HCT116 (cell line): ENCODE results near the gene OSBPL1A. TPM values are rescaled to one million over a fixed set of nuclear protein-coding genes. Genes with fewer than 3 reads are reported as not detected.

ENCODE experiments used
- ATAC-seq: fragments of 200-7000 bp; cut with Tn5 transposase; 2 replicates; pipeline ENCODE4 v1.9.1; 2020; ENCODE audit warnings: mild to moderate bottlenecking, moderate library complexity
- BruUV-seq: library from RNA; stranded (reverse); fragments of 400-500 nt; replicated peaks from 2 replicates; lab custom pipeline; 2021; lab: Mats Ljungman, UMichigan
- CTCF ChIA-PET: fragments of 300-600 bp; sonication (Branson Sonifier 250); formaldehyde crosslinking; loops from one replicate; lab custom pipeline; 2021; ENCODE audit warnings: antibody characterized with exemption; lab: Charles Lee
- POLR2A ChIA-PET: fragments of 300-600, 350-600 bp; sonication (Branson Sonifier 250); formaldehyde crosslinking; loops from one replicate; lab custom pipeline; 2021; ENCODE audit warnings: antibody characterized with exemption; lab: Charles Lee
- RAD21 ChIA-PET, 2 experiments: fragments of 300-600 bp; sonication (Branson Sonifier 250); formaldehyde crosslinking; loops; one replicate each; lab custom pipeline; 2023; ENCODE audit warnings: low total read pairs in 2 of 2; ENCODE audit not compliant: uncharacterized antibody in 2 of 2, unreplicated experiment in 2 of 2, low non-redundant PET in 1 of 2; lab: Charles Lee
- DNase-seq: peaks from one replicate; pipeline ENCODE4 v3.0.0-alpha.2; 2010; ENCODE audit warnings: low read depth, low spot score
- H2AFZ ChIP-seq: fragments of 200-600 bp; shearing (Covaris generic), sonication (generic); 2 replicates; pipeline ENCODE4 v1.6.1; 2017; ENCODE audit warnings: low read depth, mixed run types, mixed read lengths, antibody characterized with exemption, low read length; ENCODE audit not compliant: poor library complexity, severe bottlenecking
- H3K27ac ChIP-seq: 2 replicates; pipeline ENCODE4 v1.5.1; 2012; ENCODE audit warnings: low read depth, low read length
- H3K27me3 ChIP-seq: fragments of 200-600 bp; sonication (generic); 2 replicates; pipeline ENCODE4 v1.6.1; 2016; ENCODE audit warnings: mixed run types, low read length, mixed read lengths; ENCODE audit not compliant: insufficient read depth
- H3K36me3 ChIP-seq, 2 experiments: fragments of 200-500 bp in 1 of 2; fragments of 200-600 bp in 1 of 2; sonication (Bioruptor generic) in 1 of 2; sonication (generic) in 1 of 2; 2 replicates each; pipeline versions ENCODE4 v1.5.1 to v1.6.1; 2014 to 2016; ENCODE audit warnings: low read length in 2 of 2, inconsistent platforms in 1 of 2, mixed read lengths in 1 of 2, mixed run types in 1 of 2; ENCODE audit not compliant: insufficient read depth in 2 of 2, control insufficient read depth in 1 of 2
- H3K4me1 ChIP-seq, 2 experiments: fragments of 200-600 bp in 1 of 2; sonication (generic) in 1 of 2; 2 replicates each; pipeline versions ENCODE4 v1.5.1 to v1.6.1; 2012 to 2017; ENCODE audit warnings: low read length in 2 of 2, inconsistent platforms in 1 of 2, mild to moderate bottlenecking in 1 of 2, mixed read lengths in 1 of 2, mixed run types in 1 of 2, moderate library complexity in 1 of 2; ENCODE audit not compliant: insufficient read depth in 2 of 2, control insufficient read depth in 1 of 2
- H3K4me2 ChIP-seq: fragments of 200-600 bp; sonication (generic); 2 replicates; pipeline ENCODE4 v1.6.1; 2017; ENCODE audit warnings: mixed run types, low read length, mixed read lengths
- H3K4me3 ChIP-seq, 2 experiments: fragments of 200-600 bp in 1 of 2; sonication (generic) in 1 of 2; replicated peaks in 1 of 2; 2 replicates each; pipeline ENCODE4 v1.5.1; 2011 to 2016; ENCODE audit warnings: low read length in 2 of 2, control low read depth in 1 of 2, low read depth in 1 of 2, mild to moderate bottlenecking in 1 of 2, mixed read lengths in 1 of 2, mixed run types in 1 of 2
- H3K79me2 ChIP-seq: fragments of 200-600 bp; sonication (generic); 2 replicates; pipeline ENCODE4 v1.6.1; 2017; ENCODE audit warnings: mild to moderate bottlenecking, mixed run types, low read length, moderate library complexity, mixed read lengths; ENCODE audit not compliant: insufficient read depth
- H3K9ac ChIP-seq: fragments of 200-600 bp; sonication (generic); 2 replicates; pipeline ENCODE4 v1.6.1; 2016; ENCODE audit warnings: low read length, mixed read lengths
- H3K9me2 ChIP-seq: fragments of 200-600 bp; sonication (generic), shearing (Covaris generic); 2 replicates; pipeline ENCODE4 v1.6.1; 2017; ENCODE audit warnings: mixed run types, mild to moderate bottlenecking, moderate library complexity; ENCODE audit not compliant: insufficient read depth
- H3K9me3 ChIP-seq, 2 experiments: fragments of 200-500 bp in 1 of 2; fragments of 200-600 bp in 1 of 2; sonication (Bioruptor generic) in 1 of 2; sonication (generic) in 1 of 2; 2 replicates each; pipeline ENCODE4 v1.6.1; 2014 to 2017; ENCODE audit warnings: low read length in 2 of 2, mixed read lengths in 2 of 2, inconsistent platforms in 1 of 2, low read depth in 1 of 2, mild to moderate bottlenecking in 1 of 2, mixed run types in 1 of 2, moderate library complexity in 1 of 2; ENCODE audit not compliant: control insufficient read depth in 1 of 2, insufficient read depth in 1 of 2
- H4K20me1 ChIP-seq: fragments of 200-600 bp; sonication (generic), shearing (Covaris generic); 2 replicates; pipeline ENCODE4 v1.6.1; 2017; ENCODE audit warnings: mixed run types, mild to moderate bottlenecking, moderate library complexity; ENCODE audit not compliant: insufficient read depth
- ATF3 ChIP-seq: IDR thresholded peaks from 2 replicates; pipeline ENCODE4 v1.6.1; 2012
- CBX3 ChIP-seq: IDR thresholded peaks from 2 replicates; pipeline ENCODE4 v1.6.1; 2012; ENCODE audit warnings: low read depth
- CEBPB ChIP-seq: IDR thresholded peaks from 2 replicates; pipeline ENCODE4 v1.6.1; 2012; ENCODE audit warnings: low read depth
- CTCF ChIP-seq, 3 experiments: fragments of 200-600 bp in 1 of 3; sonication (generic) in 1 of 3; IDR thresholded peaks in 2 of 3; conservative IDR thresholded peaks in 1 of 3; 2 replicates each; pipeline ENCODE4 v1.5.1; 2012 to 2017; ENCODE audit warnings: low read depth in 2 of 3, low read length in 2 of 3, antibody characterized with exemption in 1 of 3, borderline replicate concordance in 1 of 3, control low read depth in 1 of 3, mild to moderate bottlenecking in 1 of 3, mixed read lengths in 1 of 3, mixed run types in 1 of 3, moderate library complexity in 1 of 3; ENCODE audit not compliant: insufficient read depth in 1 of 3
- EGR1 ChIP-seq: IDR thresholded peaks from 2 replicates; pipeline ENCODE4 v1.6.1; 2012; ENCODE audit warnings: low read depth
- ELF1 ChIP-seq: IDR thresholded peaks from 2 replicates; pipeline ENCODE4 v1.6.1; 2012; ENCODE audit warnings: low read depth, borderline replicate concordance
- EZH2 ChIP-seq: fragments of 200-600 bp; sonication (generic); IDR thresholded peaks from 2 replicates; pipeline ENCODE4 v1.6.1; 2017; ENCODE audit warnings: antibody characterized with exemption, mixed run types
- EZH2phosphoT487 ChIP-seq: fragments of 200-600 bp; IDR thresholded peaks from 2 replicates; pipeline ENCODE4 v1.6.1; 2018; ENCODE audit warnings: antibody characterized with exemption, borderline replicate concordance
- FOSL1 ChIP-seq: IDR thresholded peaks from 2 replicates; pipeline ENCODE4 v1.6.1; 2012; ENCODE audit warnings: low read depth
- JUND ChIP-seq: IDR thresholded peaks from 2 replicates; pipeline ENCODE4 v1.6.1; 2012
- MAX ChIP-seq: IDR thresholded peaks from 2 replicates; pipeline ENCODE4 v1.6.1; 2012
- POLR2A ChIP-seq: IDR thresholded peaks from 2 replicates; pipeline ENCODE4 v1.7.0; 2011; ENCODE audit warnings: borderline replicate concordance; ENCODE audit not compliant: insufficient read depth, insufficient read length; ENCODE audit errors: extremely low read depth
- POLR2AphosphoS5 ChIP-seq: IDR thresholded peaks from 2 replicates; pipeline ENCODE4 v1.6.1; 2011; ENCODE audit warnings: mild to moderate bottlenecking, low read depth, low read length, moderate library complexity
- RAD21 ChIP-seq: IDR thresholded peaks from 2 replicates; pipeline ENCODE4 v1.6.1; 2012; ENCODE audit warnings: low read depth, mild to moderate bottlenecking
- SIN3A ChIP-seq: IDR thresholded peaks from 2 replicates; pipeline ENCODE4 v1.6.1; 2012; ENCODE audit warnings: low read depth
- SP1 ChIP-seq: IDR thresholded peaks from 2 replicates; pipeline ENCODE4 v1.6.1; 2012; ENCODE audit warnings: low read depth
- SRF ChIP-seq: IDR thresholded peaks from 2 replicates; pipeline ENCODE4 v1.6.1; 2012; ENCODE audit warnings: low read depth
- YY1 ChIP-seq: IDR thresholded peaks from 2 replicates; pipeline ENCODE4 v1.6.1; 2011; ENCODE audit warnings: low read length, low read depth, moderate library complexity, mild to moderate bottlenecking; ENCODE audit not compliant: insufficient replicate concordance; ENCODE audit errors: extremely low read depth
- ZFX ChIP-seq: fragments of 450-650 bp; IDR thresholded peaks from 2 replicates; pipeline ENCODE4 v1.6.1; 2017
- intact Hi-C: fragments of 100-400 bp; cut with micrococcal nuclease; formaldehyde crosslinking; loops from 2 replicates; pipeline ENCODE4 v1.10.0; 2022
- total RNA-seq: library from RNA; stranded (reverse); gene quantifications from one replicate; pipeline ENCODE4 v1.2.1, GENCODE V29; 2021; ENCODE audit not compliant: unreplicated experiment
- TF ChIP-seq, protein P1 (sequence below): IDR thresholded peaks from 2 replicates; pipeline ENCODE4 v1.6.1; 2011; ENCODE audit warnings: mild to moderate bottlenecking, low read length, moderate library complexity; ENCODE audit not compliant: insufficient replicate concordance; ENCODE audit errors: extremely low read depth

The OSBPL1A gene
- total RNA-seq, 1 experiment from 2014 or later: 18.9 TPM

DNA sequence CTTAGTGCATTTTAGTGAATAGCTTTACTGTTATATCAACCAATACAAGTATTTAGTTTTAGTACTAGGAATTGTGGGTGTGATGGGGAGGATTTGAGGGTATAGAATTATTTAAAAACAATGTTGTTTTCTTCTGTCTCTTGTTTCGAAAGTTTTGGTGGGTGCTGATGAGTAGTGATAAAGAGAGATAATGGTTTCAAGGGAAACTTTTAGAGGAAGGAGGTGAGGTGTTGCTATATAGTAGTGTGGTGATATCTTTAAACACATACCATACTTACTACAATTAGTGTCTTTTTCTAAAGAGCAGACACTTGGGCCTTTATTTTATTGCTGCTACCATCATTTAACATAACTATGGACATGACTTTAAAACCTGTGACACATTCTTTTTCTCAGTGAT, 39.3 kb upstream of the OSBPL1A start:
- no peak overlapping the region for H2AFZ ChIP-seq
- DNase-seq (no peak), ATAC-seq (no peak)
- H4K20me1 ChIP-seq: no peaks in the 10 kb centered on the region
- H3K79me2 ChIP-seq: 0 out of 2 replicates have a peak, but pooled peaks cover 10% of the 10 kb centered on the region
- no peaks in the 10 kb centered on the region for H3K9me3 ChIP-seq
- no peak overlapping the region for H3K4me3 ChIP-seq
- no peak overlapping the region for H3K4me2 ChIP-seq
- H3K36me3 ChIP-seq: peaks cover 11 to 20% of the 10 kb centered on the region in 2 experiments; a peak in 3 of 4 replicates
- POLR2A ChIA-PET: interaction anchor here (0.7 kb wide), 1 partner anchor 9 kb away, joined by 3 read pairs; no protein-coding TSS in a partner anchor
- BruUV-seq: no TSS peak
- H3K4me1 ChIP-seq: no peaks in the 10 kb centered on the region
- H3K9me2 ChIP-seq: no peaks in the 10 kb centered on the region
- no peak overlapping the region for H3K9ac ChIP-seq
- CTCF ChIA-PET: interaction anchor here (1.3 kb wide), 1 partner anchor 11 kb away, joined by 3 read pairs; the partner anchor contains the start of gene IMPACT
- intact Hi-C loops: no loop called here
- TF ChIP-seq SP1 (no peak), FOSL1 (no peak), CEBPB (no peak), JUND (no peak), ATF3 (no peak), POLR2AphosphoS5 (no peak), ZFX (no peak), CTCF (IDR thresholded peaks at IDR 0.05 in 2 of 3, conservative IDR thresholded peaks at IDR 0.05 in 1 of 3; ENCODE audit: borderline replicate concordance in 1 of 3, insufficient read depth in 1 of 3, low read depth in 2 of 3, low read length in 2 of 3) (no peak), POLR2A (no peak), CBX3 (no peak), EZH2 (no peak), RAD21 (no peak), MAX (no peak), SIN3A (no peak), ELF1 (no peak), YY1 (no peak), EGR1 (no peak), EZH2phosphoT487 (no peak), SRF (no peak)
- TF ChIP-seq, protein P1, sequence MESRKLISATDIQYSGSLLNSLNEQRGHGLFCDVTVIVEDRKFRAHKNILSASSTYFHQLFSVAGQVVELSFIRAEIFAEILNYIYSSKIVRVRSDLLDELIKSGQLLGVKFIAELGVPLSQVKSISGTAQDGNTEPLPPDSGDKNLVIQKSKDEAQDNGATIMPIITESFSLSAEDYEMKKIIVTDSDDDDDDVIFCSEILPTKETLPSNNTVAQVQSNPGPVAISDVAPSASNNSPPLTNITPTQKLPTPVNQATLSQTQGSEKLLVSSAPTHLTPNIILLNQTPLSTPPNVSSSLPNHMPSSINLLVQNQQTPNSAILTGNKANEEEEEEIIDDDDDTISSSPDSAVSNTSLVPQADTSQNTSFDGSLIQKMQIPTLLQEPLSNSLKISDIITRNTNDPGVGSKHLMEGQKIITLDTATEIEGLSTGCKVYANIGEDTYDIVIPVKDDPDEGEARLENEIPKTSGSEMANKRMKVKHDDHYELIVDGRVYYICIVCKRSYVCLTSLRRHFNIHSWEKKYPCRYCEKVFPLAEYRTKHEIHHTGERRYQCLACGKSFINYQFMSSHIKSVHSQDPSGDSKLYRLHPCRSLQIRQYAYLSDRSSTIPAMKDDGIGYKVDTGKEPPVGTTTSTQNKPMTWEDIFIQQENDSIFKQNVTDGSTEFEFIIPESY: no peak
- TF ChIP-seq, all 23 proteins: peak for 0
- Histone ChIP-seq H3K27me3 (no peaks in the 10 kb centered on the region), H3K27ac (no peak overlapping the region)
- RAD21 ChIA-PET: no interaction called here
